Muscle of leg (tissue), 11 donors: Measurements from ENCODE around the gene CHCHD6. TPM values are rescaled to one million over a fixed set of nuclear protein-coding genes. Genes with fewer than 3 reads are reported as not detected.

ENCODE experiments used
- DNase-seq: peaks from one replicate; pipeline ENCODE4 v3.0.0; 2013
- H3K27ac ChIP-seq: one replicate; pipeline ENCODE4 v1.5.1; 2013; ENCODE audit warnings: mild to moderate bottlenecking, low read length, control low read depth
- H3K27me3 ChIP-seq: one replicate; pipeline ENCODE4 v1.6.1; 2013; ENCODE audit warnings: low read length; ENCODE audit not compliant: control insufficient read depth, insufficient read depth
- H3K36me3 ChIP-seq: one replicate; pipeline ENCODE4 v1.6.1; 2013; ENCODE audit warnings: low read length; ENCODE audit not compliant: control insufficient read depth, insufficient read depth
- H3K4me1 ChIP-seq: one replicate; pipeline ENCODE4 v1.6.1; 2013; ENCODE audit warnings: low read length; ENCODE audit not compliant: control insufficient read depth, insufficient read depth
- H3K4me3 ChIP-seq: one replicate; pipeline ENCODE4 v1.5.1; 2013; ENCODE audit warnings: low read length, control low read depth
- H3K9me3 ChIP-seq: replicated peaks from 2 replicates; pipeline ENCODE4 v1.6.1; 2013; ENCODE audit warnings: low read depth, low read length; ENCODE audit not compliant: control insufficient read depth
- WGBS: methylation state at CpG from one replicate; pipeline ENCODE4 v1.1.5; 2013; ENCODE audit warnings: missing lambda C conversion rate; ENCODE audit not compliant: insufficient coverage; 5-methylcytosine and 5-hydroxymethylcytosine counted together
- polyA plus RNA-seq, 8 donors: library from polyadenylated mRNA; unstranded; fragments of 120-200 nt; gene quantifications; one replicate each; pipeline versions ENCODE4 v1.2.1 to v1.2.3, GENCODE V29; 2013; ENCODE audit warnings: inconsistent platforms in 1 of 8, low replicate concordance in 1 of 8; ENCODE audit not compliant: insufficient read length in 8 of 8, insufficient read depth in 1 of 8
- total RNA-seq: library from RNA; stranded (reverse); fragments of 120-200 nt; gene quantifications from one replicate; pipeline ENCODE4 v1.2.4, GENCODE V29; 2013

CHCHD6 gene
- total and polyA plus RNA-seq, 9 donors: 7.3 to 11.8 (median 8.7) TPM

DNA sequence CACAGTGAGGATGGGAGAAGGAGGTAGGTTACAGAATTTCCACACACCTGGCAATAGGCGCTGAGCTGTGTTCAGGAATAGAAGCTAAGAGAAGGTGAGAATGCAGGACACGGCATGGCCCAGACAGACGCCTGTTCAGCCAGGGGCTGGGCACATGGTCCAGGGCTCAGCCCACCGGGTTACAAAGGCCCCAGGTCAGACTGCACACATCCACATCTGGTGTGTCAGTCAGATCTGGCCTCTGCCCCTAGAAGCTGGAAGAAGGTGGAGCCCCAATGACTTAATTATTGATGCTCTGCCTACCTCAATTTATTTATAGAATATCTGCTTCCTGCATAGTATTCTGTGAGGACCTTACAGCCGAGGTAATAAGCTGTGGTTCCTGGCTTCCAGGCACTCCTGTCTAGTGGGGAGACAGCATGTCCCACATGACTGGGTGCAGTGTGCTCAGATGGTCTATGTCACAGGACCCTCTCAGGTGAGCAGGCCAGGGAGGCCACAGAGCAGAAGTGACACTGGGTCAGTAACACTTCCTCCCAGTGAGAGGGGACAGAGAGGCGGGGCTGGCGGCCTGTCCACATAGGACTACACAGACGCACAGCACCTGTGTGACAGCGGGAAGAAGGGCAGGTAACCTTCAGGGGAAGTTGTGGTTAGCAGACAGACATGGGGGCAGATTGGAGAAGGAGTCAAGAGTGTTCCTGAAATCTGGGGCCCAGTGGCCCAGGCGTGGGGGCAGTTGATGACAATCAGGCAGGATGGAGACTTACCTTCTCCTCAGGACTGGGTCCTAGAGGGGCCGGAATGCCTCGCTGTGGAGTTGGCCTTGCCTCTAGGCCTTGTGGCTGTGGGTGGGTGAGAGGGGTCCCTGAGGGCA, 240.3 kb downstream of the CHCHD6 start:
- peaks cover 6% of the 10 kb centered on the region for H3K4me1 ChIP-seq
- WGBS: 84% methylated on average over 7 of the region's 12 CpGs

DNA sequence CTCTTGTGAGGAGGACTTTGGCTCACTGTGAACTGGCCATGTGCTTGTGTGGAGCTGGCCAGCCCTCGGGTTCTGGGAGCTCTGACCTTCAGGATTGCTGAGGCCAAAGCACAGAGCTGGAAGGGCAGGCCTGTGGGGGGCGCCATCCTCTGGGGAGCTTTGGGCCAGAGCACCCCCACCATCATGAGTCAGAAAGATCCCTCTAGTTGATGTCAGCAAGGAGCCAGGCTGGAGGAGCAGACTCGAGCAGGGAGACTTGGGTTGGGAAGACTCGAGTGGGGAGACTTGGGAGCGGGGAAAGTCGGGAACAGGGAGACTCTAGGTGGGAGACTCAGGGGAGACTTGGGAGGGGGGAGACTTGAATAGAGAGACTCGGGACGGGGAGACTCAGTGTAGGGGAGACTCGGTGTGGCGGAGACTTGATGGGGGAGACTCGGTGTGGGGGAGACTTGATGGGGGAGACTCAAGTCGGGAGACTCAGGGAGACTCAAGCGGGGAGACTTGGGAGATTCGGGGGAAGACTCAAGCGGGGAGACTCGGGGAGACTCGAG, 241.2 kb downstream of the CHCHD6 start:
- no peak for DNase-seq
- no peaks in the 10 kb centered on the region for H3K36me3 ChIP-seq
- peaks cover 4% of the 10 kb centered on the region for H3K27me3 ChIP-seq
- H3K4me3 ChIP-seq: no peak overlapping the region
- no peaks in the 10 kb centered on the region for H3K9me3 ChIP-seq
- 82% methylated on average over 17 of the region's 17 CpGs for WGBS
- peaks cover 5% of the 10 kb centered on the region for H3K4me1 ChIP-seq
- no peak overlapping the region for H3K27ac ChIP-seq

More for the DNA sequence above, 240.3 kb downstream of the CHCHD6 start:
- H3K9me3 ChIP-seq: no peaks in the 10 kb centered on the region
- no peak for DNase-seq
- H3K36me3 ChIP-seq: no peaks in the 10 kb centered on the region
- H3K4me3 ChIP-seq: no peak overlapping the region
- peaks cover 4% of the 10 kb centered on the region for H3K27me3 ChIP-seq
- no peak overlapping the region for H3K27ac ChIP-seq

DNA sequence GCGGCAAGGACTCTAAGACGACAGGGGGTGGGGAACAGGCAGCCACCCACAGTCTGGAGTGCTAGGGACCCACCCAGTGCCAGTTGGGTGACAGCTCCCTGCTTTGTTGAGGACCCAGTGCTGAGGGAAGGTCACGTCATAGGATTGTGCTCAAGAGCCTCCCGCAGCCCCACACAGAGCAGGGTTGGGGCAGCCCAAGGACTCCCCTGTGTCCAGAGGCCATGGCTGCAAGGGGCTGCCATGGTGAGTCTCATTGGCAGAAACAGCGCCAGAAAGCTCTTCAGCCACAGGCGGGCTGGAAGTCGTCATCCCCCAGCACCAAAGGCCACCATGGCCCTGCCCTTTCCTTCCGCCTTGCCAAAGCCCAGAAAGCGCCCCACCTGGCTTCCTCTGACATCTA, 241.9 kb downstream of the CHCHD6 start:
- Histone ChIP-seq H3K9me3 (no peaks in the 10 kb centered on the region), H3K4me1 (peaks cover 5% of the 10 kb centered on the region), H3K27me3 (peaks cover 4% of the 10 kb centered on the region), H3K36me3 (no peaks in the 10 kb centered on the region), H3K4me3 (no peak overlapping the region), H3K27ac (no peak overlapping the region)
- no peak for DNase-seq
- 77% methylated on average over 6 of the region's 9 CpGs for WGBS

- Histone ChIP-seq H3K27ac (no peak overlapping the region), H3K4me3 (no peak overlapping the region), H3K36me3 (no peaks in the 10 kb centered on the region), H3K4me1 (peaks cover 5% of the 10 kb centered on the region), H3K27me3 (peaks cover 4% of the 10 kb centered on the region), H3K9me3 (no peaks in the 10 kb centered on the region)
- WGBS: 69% methylated on average over 9 of the region's 11 CpGs
- no peak for DNase-seq
Measured at GRCh38 chr3:126946405-126946804, 242.4 kb downstream of the CHCHD6 start.

DNA sequence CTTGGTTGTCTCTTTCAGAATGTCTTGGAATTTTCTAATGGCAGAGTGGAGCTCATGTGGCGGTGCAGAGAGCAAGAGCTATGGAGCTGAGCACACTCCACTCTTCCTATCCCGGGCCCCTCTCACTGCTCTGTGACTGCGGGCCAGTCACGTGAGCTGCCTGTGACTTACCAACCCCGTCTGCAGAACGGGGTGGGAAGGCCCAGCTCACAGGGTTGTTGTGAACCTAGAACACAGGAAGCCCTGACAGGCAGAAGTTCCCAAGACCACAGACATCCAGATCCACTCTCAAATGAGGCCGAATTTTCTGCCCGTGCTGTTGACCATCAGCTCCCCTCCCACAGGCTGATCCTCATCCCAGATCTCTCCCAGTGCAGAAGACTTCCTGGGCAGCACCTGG, 243.4 kb downstream of the CHCHD6 start:
- Histone ChIP-seq H3K36me3 (no peaks in the 10 kb centered on the region), H3K27me3 (peaks cover 4% of the 10 kb centered on the region), H3K4me1 (peaks cover 5% of the 10 kb centered on the region), H3K27ac (no peak overlapping the region), H3K9me3 (no peaks in the 10 kb centered on the region), H3K4me3 (no peak overlapping the region)
- WGBS: 50% methylated on average over 4 of the region's 8 CpGs
- no peak for DNase-seq

DNA sequence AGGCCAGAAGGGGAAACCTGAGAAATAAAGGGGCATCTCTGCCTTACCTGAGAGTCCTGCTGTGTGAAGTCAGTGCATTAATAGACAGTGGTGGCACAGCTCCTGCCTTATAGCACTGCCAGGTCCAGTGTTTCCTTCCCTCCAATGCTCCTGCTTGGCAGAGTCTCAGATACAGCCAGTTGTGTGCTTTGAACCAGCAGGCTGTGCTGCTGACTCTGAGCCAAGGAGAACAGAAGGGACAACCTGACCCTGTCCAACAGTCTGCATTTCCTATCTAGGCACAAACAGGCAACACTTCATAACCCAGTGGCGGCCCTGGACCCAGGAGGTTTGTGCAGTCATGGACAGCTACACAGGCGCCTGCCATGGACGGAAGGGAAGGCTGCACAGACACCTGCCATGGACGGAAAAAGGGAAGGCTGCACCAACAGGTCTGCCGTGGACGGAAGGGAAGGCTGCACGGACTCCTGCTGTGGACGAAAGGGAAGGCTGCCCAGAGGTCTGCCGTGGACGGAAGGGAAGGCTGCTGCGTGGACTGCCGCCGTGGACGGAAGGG, 245.0 kb downstream of the CHCHD6 start:
- WGBS: 77% methylated on average over 14 of the region's 14 CpGs
- H3K4me3 ChIP-seq: no peak overlapping the region
- H3K36me3 ChIP-seq: no peaks in the 10 kb centered on the region
- no peak overlapping the region for H3K27ac ChIP-seq
- no peak for DNase-seq
- peaks cover 2% of the 10 kb centered on the region for H3K27me3 ChIP-seq
- peaks cover 5% of the 10 kb centered on the region for H3K4me1 ChIP-seq
- no peaks in the 10 kb centered on the region for H3K9me3 ChIP-seq

DNA sequence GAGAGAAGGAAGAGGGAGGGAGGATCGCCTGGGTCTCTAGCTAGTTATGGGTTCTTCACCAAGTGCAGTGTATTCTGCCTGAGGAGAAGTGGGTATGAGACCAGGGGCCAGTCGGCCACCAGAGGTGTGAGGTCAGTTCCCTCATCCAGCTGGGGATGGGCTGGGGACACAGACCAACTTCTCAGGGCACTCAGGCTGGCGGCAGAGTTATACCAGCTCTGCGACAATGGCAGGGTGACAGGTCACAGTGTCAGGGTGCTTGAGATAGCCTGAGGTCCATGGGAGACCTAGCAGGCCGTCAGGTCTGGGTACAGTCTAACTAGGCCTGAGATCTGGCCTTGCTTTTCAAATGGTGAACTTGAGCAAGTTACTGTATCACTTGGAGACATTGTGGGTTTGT, 247.5 kb downstream of the CHCHD6 start:
- Histone ChIP-seq H3K4me1 (peaks cover 5% of the 10 kb centered on the region), H3K27ac (no peak overlapping the region), H3K27me3 (no peaks in the 10 kb centered on the region), H3K36me3 (no peaks in the 10 kb centered on the region), H3K4me3 (no peak overlapping the region), H3K9me3 (no peaks in the 10 kb centered on the region)
- DNase-seq: no peak
- WGBS: 97% methylated on average over 5 of the region's 5 CpGs

DNA sequence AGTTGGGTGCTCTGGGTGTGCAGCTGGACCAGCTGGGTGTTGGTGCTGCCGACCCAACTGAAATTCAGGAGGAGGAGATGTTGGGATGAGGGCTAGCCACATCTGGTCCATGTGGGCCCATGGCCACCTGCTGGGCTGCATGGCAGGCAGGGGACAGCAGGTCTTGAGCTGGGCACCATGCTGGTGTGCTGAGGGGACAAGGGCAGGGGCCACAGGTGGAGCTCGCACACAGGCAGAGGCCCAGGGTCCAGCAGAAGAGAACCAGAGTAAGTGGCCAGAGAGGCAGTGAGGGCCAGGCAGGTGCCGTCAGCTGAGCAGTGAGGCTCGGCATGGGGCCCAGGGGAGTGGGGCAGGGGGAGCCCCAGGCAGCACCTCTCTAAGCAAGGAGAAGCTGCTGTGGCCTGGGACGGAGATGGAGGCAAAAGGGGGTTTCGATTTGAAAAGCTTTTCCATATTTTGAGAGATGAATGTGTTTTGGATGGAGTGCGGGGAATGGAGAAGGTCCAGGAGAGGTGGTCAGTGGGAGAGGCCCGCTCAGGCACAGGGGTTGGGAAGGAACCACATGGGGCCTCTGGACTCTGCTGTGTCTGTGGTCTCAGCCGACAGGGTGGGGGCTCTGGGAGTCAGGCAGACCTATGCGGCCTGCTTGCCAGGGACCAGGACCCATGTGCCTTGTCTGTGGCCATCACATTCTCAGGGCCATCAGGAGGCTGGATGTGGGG, 248.4 kb downstream of the CHCHD6 start:
- H3K27ac ChIP-seq: no peak overlapping the region
- H3K4me1 ChIP-seq: peaks cover 5% of the 10 kb centered on the region
- H3K27me3 ChIP-seq: no peaks in the 10 kb centered on the region
- H3K9me3 ChIP-seq: no peaks in the 10 kb centered on the region
- no peaks in the 10 kb centered on the region for H3K36me3 ChIP-seq
- no peak for DNase-seq
- 89% methylated on average over 9 of the region's 10 CpGs for WGBS
- H3K4me3 ChIP-seq: no peak overlapping the region

GRCh38 chr3:126952983-126953660, 249.1 kb downstream of the CHCHD6 start:
- H3K4me1 ChIP-seq: peaks cover 5% of the 10 kb centered on the region
- H3K9me3 ChIP-seq: no peaks in the 10 kb centered on the region
- DNase-seq: no peak
- WGBS: 91% methylated on average over 8 of the region's 12 CpGs
- H3K27me3 ChIP-seq: no peaks in the 10 kb centered on the region
- no peak overlapping the region for H3K27ac ChIP-seq
- H3K4me3 ChIP-seq: no peak overlapping the region
- no peaks in the 10 kb centered on the region for H3K36me3 ChIP-seq
